VCaP (cell line): Measurements from ENCODE around the gene TSFM.

ENCODE experiments used
- H3K27ac ChIP-seq: fragments of 450-650 bp; 2 replicates; pipeline ENCODE4 v1.5.1; 2017
- TF ChIP-seq, protein P1 (sequence below): fragments of 450-650 bp; conservative IDR thresholded peaks from 2 replicates; pipeline ENCODE4 v1.5.1; 2017; ENCODE audit warnings: mild to moderate bottlenecking, moderate library complexity

Gene TSFM

DNA sequence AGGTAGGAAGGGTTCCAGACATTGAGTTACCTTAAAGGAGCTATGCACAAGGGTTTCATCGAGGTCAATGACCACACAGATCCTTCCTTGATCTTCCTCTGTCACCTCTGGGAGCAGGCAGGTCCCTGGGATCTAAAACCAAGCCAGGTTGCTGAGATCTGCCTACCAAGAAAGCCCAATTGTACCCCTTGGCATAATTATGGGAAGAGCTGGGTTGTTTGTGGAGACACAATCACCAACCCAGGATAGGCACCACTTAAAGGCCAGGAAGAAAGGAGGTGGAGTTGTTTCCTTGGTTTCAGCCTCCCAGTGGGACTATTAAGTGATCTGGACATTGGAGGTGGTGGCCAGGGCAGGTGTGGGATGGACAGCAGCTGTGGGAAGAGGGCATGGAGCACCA is 44.4 kb downstream of the TSFM start:
- peak overlapping the region; percentile 17; the same call in 1 of the 2 replicates for H3K27ac ChIP-seq
- TF ChIP-seq, protein P1, sequence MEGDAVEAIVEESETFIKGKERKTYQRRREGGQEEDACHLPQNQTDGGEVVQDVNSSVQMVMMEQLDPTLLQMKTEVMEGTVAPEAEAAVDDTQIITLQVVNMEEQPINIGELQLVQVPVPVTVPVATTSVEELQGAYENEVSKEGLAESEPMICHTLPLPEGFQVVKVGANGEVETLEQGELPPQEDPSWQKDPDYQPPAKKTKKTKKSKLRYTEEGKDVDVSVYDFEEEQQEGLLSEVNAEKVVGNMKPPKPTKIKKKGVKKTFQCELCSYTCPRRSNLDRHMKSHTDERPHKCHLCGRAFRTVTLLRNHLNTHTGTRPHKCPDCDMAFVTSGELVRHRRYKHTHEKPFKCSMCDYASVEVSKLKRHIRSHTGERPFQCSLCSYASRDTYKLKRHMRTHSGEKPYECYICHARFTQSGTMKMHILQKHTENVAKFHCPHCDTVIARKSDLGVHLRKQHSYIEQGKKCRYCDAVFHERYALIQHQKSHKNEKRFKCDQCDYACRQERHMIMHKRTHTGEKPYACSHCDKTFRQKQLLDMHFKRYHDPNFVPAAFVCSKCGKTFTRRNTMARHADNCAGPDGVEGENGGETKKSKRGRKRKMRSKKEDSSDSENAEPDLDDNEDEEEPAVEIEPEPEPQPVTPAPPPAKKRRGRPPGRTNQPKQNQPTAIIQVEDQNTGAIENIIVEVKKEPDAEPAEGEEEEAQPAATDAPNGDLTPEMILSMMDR, result no peak

DNA sequence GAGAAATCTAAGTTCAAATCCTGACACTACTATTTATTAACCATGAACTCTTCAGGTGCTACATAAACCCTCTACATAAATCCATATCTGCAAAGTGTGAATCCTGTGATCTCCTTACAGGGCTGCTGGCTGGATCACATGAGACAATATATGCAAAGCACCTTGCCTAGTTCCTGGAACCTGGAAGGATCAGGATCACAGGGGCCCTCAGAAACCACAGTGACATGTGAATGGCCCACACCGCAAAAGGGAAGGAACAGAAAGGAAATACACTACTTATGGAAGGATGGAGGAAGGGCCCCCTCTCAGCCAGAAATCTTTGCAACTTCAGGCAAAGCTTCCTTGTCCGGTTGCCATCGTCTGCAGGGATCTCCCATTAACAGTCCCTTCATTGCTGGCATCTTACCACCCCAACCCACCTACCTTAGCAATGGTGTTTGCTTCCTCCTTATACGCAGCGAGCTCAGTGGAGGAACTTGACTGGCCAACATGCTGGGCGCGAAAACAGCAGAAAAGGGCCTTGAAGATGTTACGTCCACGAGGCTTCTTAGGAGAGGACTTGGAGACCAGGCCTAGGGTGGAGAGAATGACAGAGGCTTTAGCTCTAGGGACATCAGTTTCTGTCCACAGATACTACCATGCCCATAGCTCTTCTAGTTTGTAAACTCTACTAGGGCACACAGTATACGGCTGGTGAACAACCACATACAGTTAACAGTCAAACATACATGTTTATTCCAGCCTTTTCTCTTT is 46.6 kb downstream of the TSFM start:
- TF ChIP-seq, protein P1, result no peak
- H3K27ac ChIP-seq, result no peak overlapping the region

DNA sequence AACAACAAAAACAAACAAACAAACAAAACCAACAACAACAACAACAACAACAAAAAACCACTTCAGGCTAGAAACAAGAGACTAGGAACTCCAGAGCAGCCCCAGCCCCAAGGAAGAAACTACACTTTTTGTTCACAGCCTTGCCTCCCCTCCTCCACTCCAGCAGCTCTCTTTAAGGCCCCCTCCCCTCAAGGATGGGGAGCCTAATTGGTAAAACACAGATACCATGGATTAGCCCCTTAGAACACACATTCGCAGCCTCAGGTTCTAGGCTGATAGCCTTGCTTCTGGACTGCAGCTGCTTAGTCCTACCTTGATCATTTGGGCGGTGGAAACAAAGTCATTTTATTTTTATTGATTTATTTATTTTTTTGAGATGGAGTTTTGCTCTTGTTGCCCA is 47.8 kb downstream of the TSFM start:
- H3K27ac ChIP-seq, result peak overlapping the region; percentile 78
- TF ChIP-seq, protein P1, result no peak

DNA sequence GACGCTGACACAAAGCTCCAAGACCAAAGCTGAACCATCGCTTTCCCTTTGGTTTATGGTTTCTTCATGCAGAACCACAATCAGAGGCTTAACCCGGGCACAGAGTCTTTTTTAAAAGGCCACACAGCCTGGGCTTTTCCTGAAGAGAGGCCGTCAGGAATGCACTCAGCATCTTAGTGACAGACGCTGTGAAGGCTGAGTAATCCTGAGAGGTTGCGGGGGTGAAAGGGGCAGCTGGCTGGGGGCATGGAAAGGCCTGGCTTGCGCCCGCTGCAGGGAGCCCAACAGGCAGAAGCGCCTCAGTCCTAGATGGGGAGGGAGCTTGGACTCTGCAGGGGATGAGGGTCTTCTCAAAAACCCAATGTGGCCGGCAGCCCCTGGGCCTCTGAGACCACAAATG is 50.4 kb downstream of the TSFM start:
- peak overlapping the region; percentile 78 for H3K27ac ChIP-seq

DNA sequence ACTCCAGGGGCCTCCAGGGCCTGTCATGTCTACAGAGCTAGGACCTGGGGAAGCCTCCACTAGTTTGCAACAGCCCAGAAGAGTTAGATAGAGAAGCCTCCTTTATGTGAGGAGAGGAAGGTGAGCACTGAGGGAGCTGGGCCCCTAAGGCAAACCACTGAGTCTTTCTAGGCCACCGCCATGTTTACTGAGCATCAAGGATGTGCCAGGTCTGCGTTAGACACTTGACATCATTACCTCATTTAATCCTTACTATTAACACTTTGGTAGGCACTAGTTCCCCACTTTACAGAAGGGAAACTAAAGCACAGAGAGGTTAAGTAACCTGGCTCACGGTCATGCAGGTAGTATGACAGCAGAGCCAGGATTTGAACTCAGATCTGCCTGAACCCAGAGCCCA is 51.1 kb downstream of the TSFM start:
- H3K27ac ChIP-seq, result peak overlapping the region; percentile 78; the same call in 1 of the 2 replicates
- TF ChIP-seq, protein P1, result no peak

More for the DNA sequence above, 50.4 kb downstream of the TSFM start:
- TF ChIP-seq, protein P1, result no peak

DNA sequence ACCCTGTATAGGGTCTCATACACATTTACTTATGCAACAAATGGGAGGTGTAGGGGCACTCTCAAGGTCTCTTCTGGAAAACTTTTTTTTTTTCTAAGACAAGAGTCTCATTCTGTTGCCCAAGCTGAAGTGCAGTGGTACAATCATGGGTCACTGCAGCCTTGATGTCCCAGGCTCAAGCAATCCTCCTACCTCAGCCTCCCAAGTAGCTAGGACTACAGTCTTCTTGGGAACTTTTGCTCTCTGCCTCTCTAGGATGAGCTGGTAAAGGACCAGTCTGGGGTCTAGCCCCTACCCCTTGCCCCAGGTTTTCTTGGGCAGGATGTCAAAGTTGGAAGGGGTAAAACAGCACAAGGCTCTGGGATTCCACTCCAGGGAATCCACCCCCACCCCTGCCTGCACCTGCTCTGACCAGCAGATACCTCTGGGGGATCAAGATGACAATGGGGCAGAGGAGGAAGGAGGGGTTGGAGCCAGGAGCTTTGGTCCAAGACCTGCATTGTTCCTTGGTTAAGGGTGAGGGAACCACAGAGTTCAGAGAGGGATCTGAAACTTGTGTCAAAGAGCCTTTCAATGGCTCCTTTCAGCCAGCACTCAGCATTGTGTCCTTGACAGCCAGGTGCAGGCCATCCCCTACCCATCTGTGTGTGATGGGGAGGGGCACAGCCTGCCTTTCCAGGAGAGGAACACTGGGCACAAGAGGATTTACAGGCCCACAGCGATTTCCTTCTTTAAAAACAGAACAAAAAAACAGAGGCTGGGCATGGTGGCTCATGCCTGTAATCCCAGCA is 51.7 kb downstream of the TSFM start:
- H3K27ac ChIP-seq, result peak overlapping the region; percentile 78
- TF ChIP-seq, protein P1, result no peak

DNA sequence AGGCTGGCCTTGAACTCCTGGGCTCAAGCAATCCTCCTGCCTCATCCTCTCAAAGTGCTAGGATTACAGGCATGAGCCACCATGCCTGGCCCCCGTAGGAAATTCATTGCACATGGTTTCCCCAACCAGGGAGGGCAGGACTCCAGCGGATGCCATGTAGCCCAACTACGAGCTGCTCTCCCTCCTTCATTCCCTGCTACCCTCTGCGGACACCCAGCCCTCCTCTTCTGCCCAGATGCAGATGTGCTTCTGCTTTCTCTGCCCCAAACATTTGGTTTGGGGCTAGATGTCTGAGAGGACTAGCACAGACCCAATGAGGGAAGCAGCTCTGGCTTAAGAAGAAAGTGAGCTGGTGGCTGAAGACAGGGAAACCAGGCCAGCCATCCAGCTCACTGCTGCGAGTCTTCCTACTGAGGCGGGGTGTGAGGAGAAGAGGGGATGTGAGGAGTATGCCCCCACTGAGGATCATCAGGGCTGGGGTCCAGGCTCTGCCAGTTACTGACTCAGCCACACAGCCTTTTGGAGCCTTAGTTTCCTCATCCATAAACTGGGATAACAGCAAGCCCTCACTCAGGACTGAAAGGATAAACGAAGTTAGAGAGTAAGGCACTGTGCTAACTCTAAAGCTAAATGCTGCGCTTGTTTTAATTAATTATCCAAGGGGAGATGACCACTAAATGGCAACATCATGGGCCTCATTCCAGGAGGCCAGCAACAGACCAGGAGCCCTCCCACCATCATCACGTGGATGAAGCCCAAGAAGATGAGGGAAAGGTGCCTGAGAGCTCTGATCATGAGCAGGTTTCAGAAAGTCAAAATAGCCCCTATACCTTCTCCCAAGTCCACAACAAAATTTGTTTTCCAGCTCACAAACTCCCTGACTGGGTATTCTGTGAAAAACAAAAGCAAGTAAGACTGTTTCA is 53.0 kb downstream of the TSFM start:
- TF ChIP-seq, protein P1, result no peak
- H3K27ac ChIP-seq, result peak overlapping the region; percentile 78
